GM18520 (cell line): Measurements from ENCODE around the gene ELAVL4.

ENCODE experiments used
- ATAC-seq: cut with Tn5 transposase; IDR thresholded peaks from one replicate; pipeline ENCODE4 v1.9.1; 2021; ENCODE audit not compliant: unreplicated experiment

ELAVL4 gene

DNA sequence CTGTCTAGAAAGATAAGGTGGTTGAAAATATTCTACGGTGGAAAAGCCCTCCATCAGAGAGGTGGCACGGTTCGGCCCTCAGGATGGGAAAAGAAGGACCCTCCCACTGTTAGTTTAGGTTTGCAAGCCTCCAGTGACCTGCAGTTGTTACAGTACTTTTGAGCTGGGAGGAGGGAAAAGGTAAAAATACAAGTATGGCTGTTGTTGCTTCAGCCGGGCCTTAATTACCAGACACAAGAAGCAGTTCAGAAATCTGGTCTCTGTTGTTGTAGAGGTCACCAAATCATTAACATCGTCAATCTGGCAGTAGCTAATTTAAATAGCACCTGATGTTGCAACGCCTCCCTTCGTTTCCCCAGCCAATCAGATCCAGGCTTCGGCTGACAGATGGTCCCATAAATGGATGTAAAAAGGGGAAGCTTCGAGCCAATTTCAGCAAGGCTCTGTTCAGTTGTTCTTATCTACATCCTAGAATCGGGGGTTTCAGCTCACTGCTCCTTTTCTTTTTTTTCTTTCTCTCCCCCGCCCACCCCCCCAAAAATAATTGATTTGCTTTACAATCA lies at the start of gene ELAVL4:
Gene ELAVL4, plus strand, starts transcription at position 424 of the 563 bp plus-strand sequence. CDS start 270 bp downstream, outside the sequence.
- no peak for ATAC-seq

DNA sequence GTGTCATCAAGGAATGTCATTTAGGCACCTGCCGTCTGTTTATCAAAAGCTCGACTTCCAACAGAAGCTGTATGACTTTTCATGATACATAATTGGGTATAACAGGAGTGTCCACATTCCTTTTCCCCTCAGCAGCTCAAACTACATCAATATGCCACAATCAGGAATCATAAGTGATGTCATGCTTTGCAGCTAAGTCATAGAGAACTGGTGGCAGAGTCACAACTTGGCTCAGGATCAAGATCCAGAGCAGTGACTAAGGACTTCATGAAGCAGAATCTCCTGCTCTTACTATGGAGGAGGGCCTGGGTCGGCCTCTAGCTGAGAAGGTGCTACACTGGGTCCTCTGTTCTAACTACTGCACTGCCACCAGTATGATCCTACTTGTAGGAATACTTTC lies 48.4 kb upstream of the ELAVL4 start:
- ATAC-seq = no peak

- no peak for ATAC-seq
These were observed 41.9 kb upstream of the ELAVL4 start for GRCh38 chr1:50066806-50067205.

GRCh38 chr1:50074931-50075330 lies 33.8 kb upstream of the ELAVL4 start:
- ATAC-seq = no peak

DNA sequence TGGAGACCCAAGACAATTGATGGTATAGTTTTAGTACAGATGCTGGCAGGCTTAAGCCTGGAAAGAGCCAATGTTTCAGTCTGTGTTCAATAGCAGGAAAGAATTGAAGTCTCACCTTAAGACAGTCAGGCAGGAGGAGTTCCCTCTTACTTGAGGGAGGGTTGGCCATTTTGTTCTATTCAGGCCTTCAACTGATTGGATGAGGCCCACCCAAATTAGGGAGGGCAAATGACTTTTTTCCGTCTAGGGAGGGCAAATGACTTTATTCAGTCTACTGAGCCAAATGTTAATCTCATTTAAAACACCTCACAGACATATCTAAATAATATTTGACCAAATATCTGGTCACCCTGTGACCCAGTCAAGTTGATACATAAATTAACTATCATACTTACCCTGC lies 31.4 kb upstream of the ELAVL4 start:
- ATAC-seq = no peak

- ATAC-seq = no peak
These were observed 27.7 kb upstream of the ELAVL4 start for GRCh38 chr1:50080904-50081586.

DNA sequence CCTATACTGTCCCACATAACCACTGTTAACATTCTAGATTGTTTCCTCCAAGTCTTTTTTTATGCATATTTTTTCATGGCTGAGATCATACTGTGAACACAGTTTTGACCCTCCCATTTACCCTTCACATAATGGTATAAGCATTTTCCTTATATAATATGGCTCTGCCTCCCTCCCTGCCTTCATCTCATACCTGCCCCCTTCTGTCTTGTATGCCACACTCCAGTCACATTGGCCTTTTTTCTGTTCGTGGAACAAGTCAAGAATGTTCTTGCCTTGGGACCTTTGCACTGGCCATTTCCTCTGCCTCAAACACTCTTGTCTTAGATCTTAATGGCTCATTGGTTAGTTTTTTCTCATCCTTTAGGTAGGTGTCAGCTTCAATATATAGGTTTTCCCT lies 24.3 kb upstream of the ELAVL4 start:
- ATAC-seq = no peak

DNA sequence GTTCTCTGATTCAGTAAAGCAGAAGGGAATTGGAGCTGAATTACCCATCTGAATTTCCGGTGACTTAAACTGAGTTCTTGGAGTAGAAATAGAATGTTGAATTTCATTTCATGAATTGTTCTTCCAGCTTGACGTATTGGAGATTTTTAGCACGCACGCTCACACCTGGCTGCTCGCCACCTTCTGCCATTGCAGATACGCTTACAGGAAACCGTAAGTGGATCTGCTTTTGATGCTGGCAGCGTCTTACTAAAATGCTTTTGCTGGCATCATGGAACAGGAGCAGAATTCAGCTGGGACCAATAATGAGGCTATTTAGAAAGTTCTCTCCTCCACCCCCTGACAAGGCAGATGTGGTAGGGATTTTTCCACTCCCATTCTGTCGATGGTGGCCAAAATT lies 17.7 kb upstream of the ELAVL4 start:
- no peak for ATAC-seq

GRCh38 chr1:50095716-50096115 lies 13.0 kb upstream of the ELAVL4 start:
- ATAC-seq = no peak

- ATAC-seq = no peak
These were observed 11.6 kb upstream of the ELAVL4 start for GRCh38 chr1:50097021-50097679.

DNA sequence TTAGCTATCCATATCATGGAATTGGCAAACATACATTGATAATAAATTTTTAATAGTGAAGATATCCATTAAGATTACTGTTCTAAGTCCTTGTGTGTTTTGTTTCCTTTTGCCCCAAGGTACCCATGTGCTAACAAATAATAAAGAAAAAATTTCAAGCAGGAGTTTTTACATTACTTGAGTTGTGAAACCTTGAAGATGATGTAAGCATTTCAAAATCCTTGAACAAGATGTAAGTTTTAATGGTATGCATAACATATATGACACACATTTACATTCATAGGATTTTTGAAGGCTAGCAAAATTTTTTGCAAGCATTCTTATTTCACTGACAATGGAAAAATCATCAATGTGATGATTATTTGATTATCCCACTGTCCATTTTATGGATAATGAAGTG lies 10.9 kb upstream of the ELAVL4 start:
- ATAC-seq = no peak

DNA sequence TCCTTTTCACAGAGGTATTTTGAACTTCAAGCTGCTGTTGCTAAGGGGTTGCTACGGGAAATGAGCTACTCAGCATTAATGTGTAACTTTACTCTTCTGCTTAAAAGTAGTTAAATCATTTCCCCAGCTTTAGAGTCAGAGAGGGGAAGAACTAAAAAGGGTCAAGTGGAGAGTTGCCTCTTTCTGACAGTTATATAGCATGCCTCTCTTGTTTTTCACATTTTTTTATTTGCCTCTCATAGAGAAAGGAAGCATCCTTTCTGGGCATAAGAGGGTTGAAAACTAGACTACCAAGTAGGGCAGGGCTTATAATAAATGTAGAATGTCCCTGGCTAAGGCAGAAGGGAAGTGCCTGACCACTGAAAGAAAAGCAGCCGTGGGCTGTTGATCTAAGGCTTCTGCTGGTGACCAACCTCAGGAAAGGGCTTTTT lies 10.1 kb upstream of the ELAVL4 start:
- ATAC-seq = no peak

DNA sequence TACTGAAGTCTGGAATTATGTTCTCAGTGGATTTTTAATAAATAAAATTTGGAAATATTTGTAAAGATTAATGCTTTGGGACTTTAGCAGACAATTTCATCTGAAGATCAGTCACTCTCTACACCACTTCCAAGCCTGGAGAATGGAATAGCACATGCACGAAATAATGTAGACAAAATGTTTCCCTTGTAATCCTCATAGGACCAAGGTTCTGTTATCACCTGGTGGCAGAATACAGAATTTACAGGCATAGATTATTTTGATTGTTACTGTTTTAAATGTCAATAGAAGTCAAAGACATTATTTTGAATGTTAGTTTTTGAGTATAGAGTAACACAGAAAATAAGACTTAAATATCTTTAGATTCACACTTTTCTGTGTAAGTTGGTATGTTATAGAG lies 9.1 kb upstream of the ELAVL4 start:
- ATAC-seq = no peak

- ATAC-seq = no peak
These were observed 5.1 kb upstream of the ELAVL4 start for GRCh38 chr1:50103615-50104081.

DNA sequence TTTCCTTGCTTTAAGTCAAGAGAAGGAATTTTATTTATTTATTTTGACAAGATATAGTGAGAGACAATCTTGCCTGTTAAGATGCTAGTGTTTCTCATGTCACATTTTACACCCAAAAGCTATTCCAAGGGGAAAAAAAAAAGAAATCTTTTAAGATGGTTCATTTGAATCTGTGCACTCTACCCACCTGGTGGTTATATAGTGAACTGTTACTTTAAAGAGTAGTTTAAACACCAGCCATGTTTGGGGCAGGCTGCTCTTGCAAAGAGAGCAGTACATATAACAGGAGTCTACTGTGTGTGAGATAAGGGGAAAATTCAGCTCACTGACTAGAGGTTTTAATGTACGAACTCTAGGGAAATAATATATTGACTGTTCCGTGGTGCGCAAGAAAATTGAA lies 3.3 kb upstream of the ELAVL4 start:
- ATAC-seq = no peak

- ATAC-seq = no peak
These were observed 2.5 kb upstream of the ELAVL4 start for GRCh38 chr1:50106095-50106761.

DNA sequence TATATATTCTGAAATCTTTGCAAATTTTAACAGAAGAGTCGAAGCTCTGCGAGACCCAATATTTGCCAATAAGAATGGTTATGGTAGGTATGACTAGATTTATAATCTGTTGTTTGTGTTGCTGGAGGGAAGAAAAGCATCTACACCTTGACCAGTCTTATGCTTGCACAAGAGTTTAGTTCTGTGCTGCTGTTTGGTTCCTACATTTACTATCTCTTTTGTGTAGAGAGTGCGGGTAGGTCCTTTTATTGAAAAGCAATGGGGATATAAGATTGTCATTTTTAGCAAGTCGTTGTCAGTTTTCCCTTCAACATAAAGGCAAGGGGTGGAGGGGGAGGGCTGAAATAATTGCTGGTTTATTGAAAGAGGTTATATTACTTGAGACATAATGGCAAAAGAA lies 396 bp downstream of the ELAVL4 start:
- ATAC-seq = no peak

- no peak for ATAC-seq
These were observed 941 bp downstream of the ELAVL4 start for GRCh38 chr1:50109647-50110075.

DNA sequence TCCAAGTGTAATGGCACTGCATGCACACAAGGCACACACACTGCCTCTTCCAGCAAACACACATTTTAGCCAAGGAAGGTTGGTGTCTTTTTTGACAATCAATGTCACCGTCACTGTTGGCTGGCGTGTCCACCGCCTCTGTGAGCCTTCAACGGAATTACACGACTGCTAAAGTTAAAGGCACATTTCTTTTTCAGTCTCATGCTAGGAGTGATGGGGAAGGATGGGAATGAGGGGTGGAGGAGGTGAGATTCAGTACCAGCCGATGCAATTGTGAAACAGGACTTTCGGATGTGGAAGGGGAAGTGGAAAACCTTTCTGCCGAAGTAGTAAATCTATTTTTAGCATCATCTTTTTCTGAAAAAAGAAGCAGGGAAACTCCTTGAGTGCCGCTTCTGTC lies 1.4 kb downstream of the ELAVL4 start:
- no peak for ATAC-seq

DNA sequence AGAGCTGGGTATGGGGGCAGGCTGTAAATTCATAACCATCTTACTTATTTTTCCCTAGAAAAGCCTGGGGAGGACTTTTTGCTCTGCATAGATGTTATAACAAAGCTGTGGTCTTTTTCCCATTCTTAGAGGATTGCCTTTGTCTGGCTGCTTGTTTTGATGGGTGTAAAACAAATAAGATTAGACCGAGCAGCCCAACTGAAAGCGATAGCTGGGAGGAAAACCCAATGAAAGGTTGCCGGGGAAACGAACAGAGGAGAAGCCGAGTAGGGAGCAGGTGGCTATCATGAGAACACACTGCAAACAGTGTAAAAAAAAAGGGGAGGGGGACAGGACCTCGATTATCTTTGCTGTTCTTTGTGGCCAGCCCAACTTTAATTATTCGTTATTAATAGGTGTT lies 1.9 kb downstream of the ELAVL4 start:
- no peak for ATAC-seq

DNA sequence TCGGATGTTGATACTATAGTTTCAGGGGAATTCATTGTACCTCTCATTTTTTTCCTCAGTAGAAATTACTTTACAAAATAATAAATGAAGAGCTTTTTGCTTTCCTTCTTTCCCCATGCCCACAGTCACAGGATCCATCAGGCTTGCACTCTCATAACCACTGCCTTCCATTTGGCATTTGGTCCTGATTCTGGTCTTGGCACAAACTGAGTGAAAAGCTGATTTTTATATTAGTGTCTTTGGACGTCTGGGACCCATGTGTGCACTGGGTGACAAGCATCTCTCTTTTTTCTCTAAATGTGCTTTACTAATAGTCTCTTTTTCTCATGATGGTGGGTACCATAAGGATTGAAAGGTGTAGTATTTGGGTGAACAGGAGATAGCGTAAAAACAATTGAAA lies 2.8 kb downstream of the ELAVL4 start:
- ATAC-seq = no peak

- ATAC-seq = no peak
These were observed 3.5 kb downstream of the ELAVL4 start for GRCh38 chr1:50112193-50112592.
